B cell (primary cell): Measurements from ENCODE around the gene ARNT2. TPM values are rescaled to one million over a fixed set of nuclear protein-coding genes. Genes with fewer than 3 reads are reported as not detected.

Experiments
- ATAC-seq: fragments of 200-7000 bp; cut with Tn5 transposase; one replicate; pipeline ENCODE4 v1.10.0; 2021; ENCODE audit warnings: low read depth, mild to moderate bottlenecking, moderate number of reproducible peaks, moderate library complexity
- CTCF ChIA-PET: fragments of 350-600 bp; sonication (Branson Sonifier 250); formaldehyde crosslinking; loops from one replicate; lab custom pipeline; 2021; ENCODE audit warnings: antibody characterized with exemption, inconsistent platforms; lab: Charles Lee
- POLR2A ChIA-PET: fragments of 350-600 bp; sonication (Branson Sonifier 250); formaldehyde crosslinking; loops from one replicate; lab custom pipeline; 2021; ENCODE audit warnings: antibody characterized with exemption; lab: Charles Lee
- DNase-seq: peaks from one replicate; pipeline ENCODE4 v3.0.0; 2013
- H2AFZ ChIP-seq: 2 replicates; pipeline ENCODE4 v1.6.1; 2012; ENCODE audit warnings: mild to moderate bottlenecking, low read depth, low read length; ENCODE audit not compliant: insufficient read depth, poor library complexity, severe bottlenecking
- H3K27ac ChIP-seq, 2 donors: 1 replicate in 1 of 2; 2 replicates in 1 of 2; pipeline ENCODE4 v1.5.1; 2012 to 2013; ENCODE audit warnings: low read length in 2 of 2, mild to moderate bottlenecking in 2 of 2, moderate library complexity in 1 of 2
- H3K27me3 ChIP-seq, 4 experiments: fragments of 200-600 bp in 1 of 4; sonication (generic) in 1 of 4; replicated peaks in 1 of 4; 1 replicate in 2 of 4; 2 replicates in 2 of 4; pipeline versions ENCODE4 v1.6.1 to v1.7.0; 2013 to 2016; ENCODE audit warnings: low read length in 3 of 4, mild to moderate bottlenecking in 2 of 4, mixed read lengths in 1 of 4, moderate library complexity in 1 of 4; ENCODE audit not compliant: insufficient read depth in 4 of 4, control insufficient read depth in 3 of 4; ENCODE audit errors: control extremely low read depth in 1 of 4
- H3K36me3 ChIP-seq, 2 experiments: replicated peaks in 1 of 2; 1 replicate in 1 of 2; 2 replicates in 1 of 2; pipeline versions ENCODE4 v1.6.1 to v1.7.1; 2013; ENCODE audit warnings: low read length in 1 of 2; ENCODE audit not compliant: insufficient read depth in 2 of 2, control insufficient read depth in 1 of 2; ENCODE audit errors: control extremely low read depth in 1 of 2, extremely low read depth in 1 of 2
- H3K4me1 ChIP-seq, 2 donors: fragments of 200-600 bp in 1 of 2; sonication (generic) in 1 of 2; 1 replicate in 1 of 2; 2 replicates in 1 of 2; pipeline versions ENCODE4 v1.5.1 to v1.6.1; 2013 to 2017; ENCODE audit warnings: low read length in 2 of 2; ENCODE audit not compliant: control insufficient read depth in 2 of 2, insufficient read depth in 2 of 2
- H3K4me2 ChIP-seq: replicated peaks from 2 replicates; pipeline ENCODE3; 2012; ENCODE audit warnings: mild to moderate bottlenecking, low read depth, low read length; ENCODE audit not compliant: poor library complexity, severe bottlenecking
- H3K4me3 ChIP-seq, 5 experiments: fragments of 200-600 bp in 1 of 5; sonication (generic) in 1 of 5; 1 replicate in 3 of 5; 2 replicates in 2 of 5; pipeline versions ENCODE4 v1.5.1 to v1.7.0; 2011 to 2016; ENCODE audit warnings: low read length in 4 of 5, mild to moderate bottlenecking in 4 of 5, low read depth in 2 of 5, control low read depth in 1 of 5, moderate library complexity in 1 of 5; ENCODE audit not compliant: insufficient read depth in 1 of 5; ENCODE audit errors: control extremely low read depth in 1 of 5, extremely low read depth in 1 of 5
- H3K79me2 ChIP-seq: fragments of 200-600 bp; sonication (generic); one replicate; pipeline ENCODE4 v1.6.0; 2016; ENCODE audit warnings: low read length; ENCODE audit not compliant: control insufficient read depth, insufficient read depth
- H3K9ac ChIP-seq: fragments of 200-600 bp; sonication (generic); 2 replicates; pipeline ENCODE4 v1.6.1; 2017; ENCODE audit warnings: mild to moderate bottlenecking, low read length, moderate library complexity
- H3K9me3 ChIP-seq, 3 donors: one replicate each; pipeline versions ENCODE4 v1.6.1 to v1.7.1; 2013; ENCODE audit warnings: low read length in 2 of 3; ENCODE audit not compliant: control insufficient read depth in 2 of 3, insufficient read depth in 1 of 3; ENCODE audit errors: control extremely low read depth in 1 of 3
- H4K20me1 ChIP-seq: 2 replicates; pipeline ENCODE4 v1.6.0; 2012; ENCODE audit warnings: mild to moderate bottlenecking, low read length; ENCODE audit not compliant: insufficient read depth, control insufficient read depth, poor library complexity, severe bottlenecking
- H3K27ac Mint-ChIP-seq: one replicate; pipeline ENCODE4 v1.8.0; 2021; ENCODE audit warnings: mixed read lengths
- H3K27me3 Mint-ChIP-seq: one replicate; pipeline ENCODE4 v1.8.0; 2021; ENCODE audit warnings: mixed read lengths
- H3K4me1 Mint-ChIP-seq: one replicate; pipeline ENCODE4 v1.8.0; 2021; ENCODE audit warnings: mixed read lengths
- H3K4me3 Mint-ChIP-seq: one replicate; pipeline ENCODE4 v1.8.0; 2021; ENCODE audit warnings: mixed read lengths
- H3K9me3 Mint-ChIP-seq: one replicate; pipeline ENCODE4 v1.8.0; 2022; ENCODE audit warnings: mixed read lengths; ENCODE audit not compliant: insufficient read depth
- CTCF ChIP-seq: fragments of 200-600 bp; IDR thresholded peaks from one replicate; pipeline ENCODE4 v1.8.0; 2022; ENCODE audit warnings: antibody characterized with exemption, mild to moderate bottlenecking
- EZH2 ChIP-seq: IDR thresholded peaks from 2 replicates; pipeline ENCODE4 v1.6.1; 2012; ENCODE audit warnings: borderline replicate concordance, low read depth, mild to moderate bottlenecking, moderate library complexity, low read length; ENCODE audit not compliant: insufficient read depth, poor library complexity, severe bottlenecking
- WGBS: methylation state at CpG from one replicate; pipeline ENCODE4 v1.1.5; 2013; ENCODE audit warnings: missing lambda C conversion rate; ENCODE audit not compliant: insufficient coverage; 5-methylcytosine and 5-hydroxymethylcytosine counted together
- intact Hi-C: fragments of 100-400 bp; cut with micrococcal nuclease; formaldehyde crosslinking; loops from one replicate; pipeline ENCODE4 v1.10.0; 2022
- polyA plus RNA-seq: library from polyadenylated mRNA; depleted of rRNA; stranded (reverse); fragments of >200 nt; gene quantifications from 2 replicates; pipeline ENCODE4 v1.2.3, GENCODE V29; 2012
- total RNA-seq, 2 donors: library from RNA; stranded (reverse); fragments of 120-200 nt in 1 of 2; gene quantifications; 1 replicate in 1 of 2; 2 replicates in 1 of 2; pipeline versions ENCODE4 v1.2.3 to v1.2.4, GENCODE V29; 2013 to 2022

The ARNT2 gene
- total and polyA plus RNA-seq, 2 donors (not counting 1 experiment from before 2014, with no cell fraction given): not detected

- H3K79me2 ChIP-seq: no peaks in the 10 kb centered on the region
- no peaks in the 10 kb centered on the region for H4K20me1 ChIP-seq
- POLR2A ChIA-PET: no interaction called here
- DNase-seq (no peak), ATAC-seq (no peak)
- H3K27me3 ChIP-seq: peaks cover 0 to 2% (median 0%) of the 10 kb centered on the region in 4 experiments
- Mint-ChIP-seq H3K4me1 (no peaks in the 10 kb centered on the region), H3K9me3 (no peaks in the 10 kb centered on the region), H3K27me3 (peaks cover 35% of the 10 kb centered on the region), H3K4me3 (no peak overlapping the region), H3K27ac (no peak overlapping the region)
- no peaks in the 10 kb centered on the region for H3K9me3 ChIP-seq
- CTCF ChIA-PET: interaction anchor here (1.5 kb wide), 1 partner anchor 702 kb away, joined by 3 read pairs; no protein-coding TSS in a partner anchor
- H3K27ac ChIP-seq: no peak overlapping the region
- no peak overlapping the region for H3K9ac ChIP-seq
- intact Hi-C loops: no loop called here
- no peaks in the 10 kb centered on the region for H3K36me3 ChIP-seq
- H3K4me1 ChIP-seq: no peaks in the 10 kb centered on the region
- 83% methylated on average over 7 of the region's 7 CpGs for WGBS
- no peak overlapping the region for H3K4me2 ChIP-seq
- TF ChIP-seq CTCF (no peak), EZH2 (no peak)
- no peak overlapping the region for H3K4me3 ChIP-seq
- no peak overlapping the region for H2AFZ ChIP-seq
These were observed 159.3 kb downstream of the ARNT2 start for GRCh38 chr15:80563372-80563997.

- Histone ChIP-seq H3K9me3 (peaks cover 0 to 2% (median 0%) of the 10 kb centered on the region in 3 donors), H4K20me1 (no peaks in the 10 kb centered on the region), H3K27me3 (peaks cover 0 to 2% (median 0%) of the 10 kb centered on the region in 4 experiments), H3K4me3 (no peak overlapping the region), H3K4me1 (no peaks in the 10 kb centered on the region), H3K4me2 (no peak overlapping the region), H3K27ac (no peak overlapping the region), H2AFZ (no peak overlapping the region), H3K36me3 (no peaks in the 10 kb centered on the region), H3K9ac (no peak overlapping the region), H3K79me2 (no peaks in the 10 kb centered on the region)
- H3K4me3 Mint-ChIP-seq: no peak overlapping the region
- H3K9me3 Mint-ChIP-seq: no peaks in the 10 kb centered on the region
- no peak overlapping the region for H3K27ac Mint-ChIP-seq
- DNase-seq (no peak), ATAC-seq (no peak)
- intact Hi-C loops: no loop called here
- TF ChIP-seq EZH2: no peak
- no peak for TF ChIP-seq CTCF
- 94% methylated on average over 8 of the region's 8 CpGs for WGBS
- H3K27me3 Mint-ChIP-seq: peaks cover 39% of the 10 kb centered on the region
- CTCF ChIA-PET: no interaction called here
- POLR2A ChIA-PET: no interaction called here
- H3K4me1 Mint-ChIP-seq: no peaks in the 10 kb centered on the region
These were observed 159.9 kb downstream of the ARNT2 start for GRCh38 chr15:80564056-80564455.
